KMS-11 (cell line): ENCODE data around the gene LIPE.

Source experiments
- H2AFZ ChIP-seq: fragments of 200-600 bp; sonication (generic); 2 replicates; pipeline ENCODE4 v1.6.1; 2016; ENCODE audit warnings: antibody characterized with exemption, mixed run types, low read depth
- H3K27ac ChIP-seq: fragments of 200-600 bp; sonication (generic); 2 replicates; pipeline ENCODE4 v1.6.1; 2016; ENCODE audit warnings: mild to moderate bottlenecking, mixed run types
- H3K27me3 ChIP-seq: fragments of 200-600 bp; sonication (generic); 2 replicates; pipeline ENCODE4 v1.6.1; 2017; ENCODE audit warnings: mild to moderate bottlenecking, low read depth, mixed run types, moderate library complexity; ENCODE audit not compliant: insufficient read depth
- H3K36me3 ChIP-seq: fragments of 200-600 bp; sonication (generic); 2 replicates; pipeline ENCODE4 v1.6.1; 2017; ENCODE audit warnings: mild to moderate bottlenecking, mixed run types; ENCODE audit not compliant: insufficient read depth
- H3K4me1 ChIP-seq: fragments of 200-600 bp; sonication (generic); 2 replicates; pipeline ENCODE4 v1.6.1; 2016; ENCODE audit warnings: mild to moderate bottlenecking, low read depth, mixed run types; ENCODE audit not compliant: poor library complexity, severe bottlenecking
- H3K4me2 ChIP-seq: fragments of 200-600 bp; sonication (generic); 2 replicates; pipeline ENCODE4 v1.7.0; 2016; ENCODE audit warnings: mild to moderate bottlenecking, mixed run types
- H3K4me3 ChIP-seq: fragments of 200-600 bp; sonication (generic); IDR thresholded peaks from 2 replicates; pipeline ENCODE4 v1.6.1; 2017; ENCODE audit warnings: low read depth, low read length, mixed read lengths; ENCODE audit not compliant: insufficient read depth
- H3K79me2 ChIP-seq: fragments of 200-600 bp; sonication (generic); 2 replicates; pipeline ENCODE4 v1.6.1; 2016; ENCODE audit warnings: low read depth, mixed run types; ENCODE audit not compliant: insufficient read depth
- H3K9ac ChIP-seq: fragments of 200-600 bp; sonication (generic); 2 replicates; pipeline ENCODE4 v1.6.1; 2016; ENCODE audit warnings: mild to moderate bottlenecking, mixed run types
- H4K20me1 ChIP-seq: fragments of 200-600 bp; sonication (generic); 2 replicates; pipeline ENCODE4 v1.6.1; 2016; ENCODE audit warnings: mild to moderate bottlenecking, mixed run types; ENCODE audit not compliant: insufficient read depth
- CTCF ChIP-seq: fragments of 200-600 bp; sonication (generic); conservative IDR thresholded peaks from 2 replicates; pipeline ENCODE4 v1.6.1; 2017; ENCODE audit warnings: low read depth, mild to moderate bottlenecking, antibody characterized with exemption, low read length, moderate library complexity, mixed read lengths

LIPE gene

GRCh38 chr19:42400404-42400803, 26.8 kb downstream of the LIPE start:
- Histone ChIP-seq H3K4me3 (no peak overlapping the region), H3K4me1 (peaks cover 11% of the 10 kb centered on the region), H3K4me2 (no peak overlapping the region), H3K79me2 (no peaks in the 10 kb centered on the region), H4K20me1 (no peaks in the 10 kb centered on the region), H3K9ac (no peak overlapping the region), H3K27me3 (no peaks in the 10 kb centered on the region), H3K27ac (no peak overlapping the region), H2AFZ (no peak overlapping the region), H3K36me3 (no peaks in the 10 kb centered on the region)
- TF ChIP-seq CTCF = no peak

GRCh38 chr19:42397263-42398166, 29.7 kb downstream of the LIPE start:
- Histone ChIP-seq H3K4me1 (peaks cover 11% of the 10 kb centered on the region), H3K27me3 (no peaks in the 10 kb centered on the region; the same call in 1 of the 2 replicates), H3K79me2 (no peaks in the 10 kb centered on the region), H4K20me1 (no peaks in the 10 kb centered on the region), H3K27ac (no peak overlapping the region), H3K4me3 (no peak overlapping the region), H2AFZ (peak overlapping the region; percentile 38), H3K4me2 (peak overlapping the region; percentile 100), H3K36me3 (no peaks in the 10 kb centered on the region), H3K9ac (peak overlapping the region; percentile 44)
- no peak for TF ChIP-seq CTCF

GRCh38 chr19:42396381-42397262, 30.6 kb downstream of the LIPE start:
- TF ChIP-seq CTCF = no peak
- Histone ChIP-seq H3K4me2 (peak overlapping the region; percentile 100), H3K79me2 (no peaks in the 10 kb centered on the region), H3K36me3 (no peaks in the 10 kb centered on the region), H3K4me1 (peaks cover 11% of the 10 kb centered on the region), H3K9ac (peak overlapping the region; percentile 44), H3K27ac (peak overlapping the region; percentile 26), H4K20me1 (no peaks in the 10 kb centered on the region), H3K27me3 (peaks cover 4% of the 10 kb centered on the region; the same call in 1 of the 2 replicates), H3K4me3 (no peak overlapping the region), H2AFZ (peak overlapping the region; percentile 38)

GRCh38 chr19:42394751-42395150, 32.4 kb downstream of the LIPE start:
- Histone ChIP-seq H4K20me1 (no peaks in the 10 kb centered on the region), H3K79me2 (no peaks in the 10 kb centered on the region), H3K4me2 (no peak overlapping the region), H3K4me3 (no peak overlapping the region), H3K9ac (no peak overlapping the region), H3K27ac (no peak overlapping the region), H2AFZ (no peak overlapping the region), H3K4me1 (peaks cover 11% of the 10 kb centered on the region), H3K36me3 (no peaks in the 10 kb centered on the region), H3K27me3 (peaks cover 21% of the 10 kb centered on the region)
- no peak for TF ChIP-seq CTCF
